ENCODE measurements around the gene TXLNB.
"Not testable (repeated sequence)": the region's sequence is repeated elsewhere in the genome, so short reads cannot be mapped to it uniquely, and the experiment has no call there.

Gene TXLNB

DNA sequence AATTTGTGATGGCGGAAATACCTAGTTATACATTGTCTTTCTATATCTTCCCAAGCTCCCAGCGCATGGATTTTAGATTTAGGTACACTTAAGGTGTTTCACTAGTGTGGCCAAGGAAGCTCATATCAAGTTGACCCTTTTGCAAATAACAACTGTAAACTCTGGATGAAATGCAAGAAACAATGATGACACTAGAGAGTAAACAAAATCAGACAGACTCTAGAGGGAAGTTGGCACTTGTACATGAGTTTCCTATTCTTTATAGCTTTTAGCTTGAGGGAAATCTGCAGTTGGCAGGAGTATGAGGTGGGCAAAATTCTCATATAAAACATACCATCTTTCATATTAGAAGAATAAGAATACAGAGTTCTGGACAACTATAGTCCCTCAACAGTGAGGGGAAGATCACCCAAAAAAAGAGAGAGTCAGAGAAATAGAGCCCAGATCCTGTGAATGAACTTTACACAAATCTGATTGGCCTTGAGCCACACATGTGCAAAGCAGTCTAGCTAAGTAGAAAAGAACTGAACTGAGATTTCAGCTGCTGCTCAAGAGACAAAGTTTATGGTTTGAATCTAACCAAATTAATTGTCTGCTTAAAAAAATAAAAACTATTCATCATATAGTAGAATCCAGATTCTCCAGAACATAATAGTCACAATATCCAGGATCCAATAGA, 26.1 kb downstream of the TXLNB start:
- no peak for DNase-seq

DNA sequence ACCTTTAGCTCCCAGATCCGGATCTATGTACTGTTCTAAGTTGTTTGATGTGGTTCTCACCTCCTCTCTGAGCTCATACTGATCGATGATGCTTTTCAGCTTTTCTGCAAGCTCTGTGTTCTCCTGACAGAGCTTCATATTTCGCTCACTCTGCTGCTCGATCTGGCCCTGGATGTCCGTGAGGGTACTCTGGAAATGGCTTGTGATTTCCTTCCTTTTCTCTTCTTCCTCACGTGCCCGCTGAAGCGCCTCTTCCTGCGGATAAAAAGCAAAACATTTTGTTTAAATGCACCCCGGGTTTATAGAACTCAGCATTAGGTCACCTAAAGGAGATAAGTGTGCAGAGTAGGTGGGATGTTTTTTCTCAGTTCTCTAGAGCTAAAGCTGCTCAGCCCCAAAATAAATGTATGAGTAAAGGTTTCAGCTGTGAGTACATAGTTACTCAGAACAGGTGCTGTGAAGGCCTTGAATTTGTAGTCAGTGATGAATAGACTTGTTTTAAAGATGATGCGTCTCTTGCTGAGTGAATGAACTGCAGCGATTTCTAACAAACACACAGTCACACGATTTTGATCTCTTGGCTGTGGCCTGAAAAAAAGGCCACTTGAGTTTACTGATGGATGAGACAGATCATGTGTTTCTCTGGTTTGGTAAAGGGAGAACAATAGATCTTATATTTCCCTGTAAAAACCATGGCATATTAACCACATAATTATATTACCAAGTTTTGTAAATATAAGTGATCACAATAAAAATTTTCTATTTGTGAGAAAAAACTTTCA, 29.1 kb downstream of the TXLNB start:
- DNase-seq = no peak

DNA sequence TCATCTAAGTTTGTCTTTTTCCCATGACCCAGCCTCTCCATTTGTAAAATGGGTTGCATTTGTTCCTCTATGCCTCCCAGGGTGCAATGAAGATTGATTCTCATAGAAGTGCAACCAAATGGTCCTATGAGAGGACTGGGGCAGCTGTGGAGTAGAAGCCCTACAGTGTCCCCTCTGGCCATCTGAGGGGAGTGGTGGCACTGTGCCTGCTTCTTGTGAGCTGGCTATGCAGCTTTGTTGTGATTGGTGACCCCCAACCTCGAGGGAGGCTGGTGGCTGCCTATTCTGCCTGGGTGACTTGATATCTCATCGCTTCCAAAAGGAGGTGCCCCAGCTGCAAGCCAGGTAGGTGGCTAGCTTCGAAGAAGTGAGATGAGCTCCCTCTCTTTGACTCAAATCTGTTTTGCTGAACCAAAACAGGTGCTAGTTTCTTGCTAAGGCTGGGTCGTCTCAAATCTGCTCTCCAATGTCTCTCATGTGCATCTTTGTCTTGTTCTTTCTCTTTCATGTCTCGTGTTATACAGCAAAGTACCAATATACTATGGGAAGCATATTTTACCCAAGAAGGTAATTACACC, 33.9 kb downstream of the TXLNB start:
- no peak for DNase-seq

DNA sequence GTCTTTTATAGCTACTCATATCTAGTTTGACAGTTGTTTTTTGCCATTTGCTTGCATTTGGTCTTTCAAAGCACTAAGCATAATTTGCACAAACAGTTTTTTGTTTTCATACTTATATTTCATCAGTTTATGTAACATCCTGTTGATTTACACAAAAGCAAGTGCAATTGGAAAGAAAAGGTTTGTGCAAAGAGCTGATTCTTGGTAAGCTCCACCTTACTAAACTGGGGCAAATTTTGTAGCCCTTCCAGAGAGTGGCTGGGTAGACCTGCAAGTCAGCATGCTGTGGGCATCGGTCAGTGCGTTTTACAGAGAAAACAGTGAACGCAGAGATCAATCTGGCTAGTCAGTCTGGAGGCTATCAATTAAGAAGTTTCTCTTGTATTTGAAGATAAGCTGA, 34.5 kb downstream of the TXLNB start:
- DNase-seq = no peak

DNA sequence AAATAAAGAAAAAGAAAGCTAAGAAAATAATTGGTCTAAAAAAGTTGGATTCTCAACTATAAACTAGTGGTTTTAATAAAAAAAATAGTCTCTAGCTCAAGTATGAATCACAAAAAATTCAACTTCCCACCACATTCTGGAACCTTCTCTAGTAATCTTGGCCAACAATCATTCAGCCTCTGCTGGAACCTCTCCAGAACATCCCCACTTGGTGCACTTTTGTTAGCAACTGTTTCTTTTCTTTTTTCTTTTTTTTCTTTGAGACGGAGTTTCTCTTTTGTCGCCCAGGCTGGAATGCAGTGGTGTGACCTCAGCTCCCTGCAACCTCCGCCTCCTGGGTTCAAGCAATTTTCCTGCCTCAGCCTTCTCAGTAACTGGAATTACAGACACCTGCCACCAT, 35.7 kb downstream of the TXLNB start:
- DNase-seq = no peak

DNA sequence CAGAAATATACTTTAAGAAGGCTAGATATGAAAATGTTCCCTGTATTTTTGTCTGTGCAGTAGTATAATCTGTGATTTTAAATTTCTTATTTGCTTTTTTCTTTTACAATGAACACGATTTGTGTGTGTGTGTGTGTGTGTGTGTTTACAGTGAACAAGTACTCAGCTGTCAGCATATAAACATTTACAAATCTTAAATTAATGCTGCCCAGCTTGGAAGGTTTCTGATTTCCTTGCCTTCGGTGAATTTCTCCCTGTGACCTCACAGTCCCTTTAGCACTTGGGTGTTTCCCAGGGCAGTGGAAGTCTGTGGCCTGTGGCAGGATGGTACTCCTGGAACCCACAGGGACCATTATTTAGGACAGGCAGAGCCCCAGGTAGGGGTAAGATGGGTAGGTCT, 37.6 kb downstream of the TXLNB start:
- DNase-seq = no peak

DNA sequence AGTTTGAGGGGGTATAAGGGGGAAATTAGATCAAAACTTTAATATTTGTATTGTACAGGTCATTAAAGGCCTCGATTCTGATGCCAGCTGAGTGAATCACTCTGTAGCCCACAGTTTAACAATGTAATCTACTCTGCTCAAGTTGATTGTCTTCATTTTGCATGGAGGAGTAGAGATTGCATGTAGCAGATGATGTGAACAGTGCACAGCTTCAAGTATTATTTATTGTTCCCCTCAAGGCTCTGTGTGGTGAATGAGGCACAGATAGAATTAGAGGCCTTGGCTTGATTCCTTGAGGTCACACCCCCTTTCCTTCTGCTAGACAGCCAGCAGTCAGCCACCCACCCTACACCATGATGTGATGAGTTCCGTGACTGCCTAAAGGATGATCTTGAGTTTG, 38.1 kb downstream of the TXLNB start:
- DNase-seq = no peak

DNA sequence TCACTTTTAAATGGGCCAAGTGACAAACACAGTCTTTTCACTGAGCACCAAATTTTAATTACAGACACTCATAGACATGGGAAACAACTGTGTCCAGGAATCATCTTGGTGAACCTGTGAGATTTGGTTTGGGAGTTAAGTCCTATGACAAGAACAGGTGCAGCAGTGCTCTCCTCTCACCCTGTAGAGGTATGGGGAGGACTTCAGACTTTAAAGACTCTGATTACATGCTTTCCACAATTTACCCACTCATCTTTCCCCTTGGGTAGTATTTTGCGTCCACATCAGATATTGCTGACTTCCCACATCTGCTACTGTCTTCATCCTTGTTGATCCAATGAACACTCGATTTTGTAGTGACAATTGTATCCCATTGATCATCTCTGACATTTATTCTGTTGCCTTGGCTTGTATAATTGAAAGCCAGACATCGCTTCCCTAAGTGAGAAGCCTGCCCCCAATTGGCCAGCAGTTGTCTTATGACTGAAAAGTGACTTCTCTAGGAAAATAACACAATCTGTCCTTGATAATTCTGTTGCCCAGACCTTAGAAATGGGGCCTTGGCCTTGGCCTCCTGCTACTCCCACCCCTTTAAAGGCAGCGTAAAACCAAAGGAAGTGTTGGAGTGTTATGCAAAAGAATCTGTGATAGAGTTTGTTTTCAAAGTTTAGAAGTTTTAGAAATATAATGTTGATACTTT, 40.0 kb downstream of the TXLNB start:
- DNase-seq = no peak

DNA sequence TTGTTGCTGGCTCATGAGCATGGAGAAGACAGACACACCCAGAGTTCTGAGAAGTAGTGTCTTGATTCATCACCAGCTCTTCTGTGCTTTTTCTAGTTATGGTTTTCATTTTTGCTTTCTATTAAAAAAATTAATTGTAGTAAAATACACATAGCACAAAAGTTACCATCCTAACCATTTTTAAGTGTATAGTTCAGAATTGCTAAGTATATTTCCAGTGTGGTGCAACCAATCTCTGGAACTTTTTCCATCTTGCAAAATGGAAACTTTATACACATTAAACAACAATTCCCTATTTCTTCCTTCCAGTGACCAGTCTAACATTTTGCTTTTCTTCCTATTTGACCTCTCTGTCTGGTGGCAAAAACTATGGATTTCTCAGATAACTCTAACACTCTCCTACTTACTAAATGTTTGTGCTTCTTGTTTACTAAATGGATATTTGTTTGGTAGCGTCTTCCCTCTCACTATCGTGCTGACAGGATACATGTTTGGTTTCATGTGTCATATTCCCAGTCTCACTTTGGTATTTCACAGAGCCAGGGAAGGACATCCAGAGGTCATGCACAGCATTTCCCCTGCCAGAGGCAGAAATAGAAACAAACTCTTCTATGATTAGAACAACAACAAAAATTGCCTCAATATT, 40.6 kb downstream of the TXLNB start:
- DNase-seq = no peak

DNA sequence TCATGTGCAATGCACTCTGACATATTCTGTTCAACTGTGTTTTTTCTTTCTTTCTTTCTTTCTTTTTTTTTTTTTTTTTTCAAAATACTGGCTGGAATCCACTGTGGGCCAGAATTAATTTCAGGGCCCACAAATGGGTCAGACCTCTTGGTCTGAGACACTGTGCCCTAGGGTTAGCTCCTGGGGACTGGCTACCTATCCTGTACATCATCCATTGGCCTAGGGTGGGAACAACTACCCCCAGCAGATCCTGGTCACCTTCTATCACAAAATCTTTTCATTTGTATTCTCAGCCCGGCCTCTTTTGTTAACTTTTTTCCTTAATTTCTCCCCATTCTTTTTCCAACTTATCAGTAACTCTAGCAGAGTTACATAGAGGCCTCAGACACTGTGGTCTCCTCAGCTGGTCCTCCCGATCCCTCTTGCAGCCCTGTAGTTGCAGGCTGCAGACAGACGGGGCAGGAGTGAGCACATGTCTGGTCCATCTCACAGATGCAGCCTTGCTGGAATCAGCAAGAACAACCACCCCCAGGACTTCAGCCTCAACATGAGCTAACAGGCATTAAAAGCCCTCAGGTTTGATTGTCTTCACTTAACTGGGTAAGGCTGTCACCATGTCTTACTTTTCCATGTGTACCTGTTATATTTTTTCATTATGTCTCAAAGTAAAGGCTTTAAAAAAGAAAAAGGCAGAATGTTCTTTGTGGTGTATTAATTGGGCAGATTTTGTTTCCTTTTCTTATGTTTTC, 41.3 kb downstream of the TXLNB start:
- DNase-seq = peak; percentile 62 to 65

DNA sequence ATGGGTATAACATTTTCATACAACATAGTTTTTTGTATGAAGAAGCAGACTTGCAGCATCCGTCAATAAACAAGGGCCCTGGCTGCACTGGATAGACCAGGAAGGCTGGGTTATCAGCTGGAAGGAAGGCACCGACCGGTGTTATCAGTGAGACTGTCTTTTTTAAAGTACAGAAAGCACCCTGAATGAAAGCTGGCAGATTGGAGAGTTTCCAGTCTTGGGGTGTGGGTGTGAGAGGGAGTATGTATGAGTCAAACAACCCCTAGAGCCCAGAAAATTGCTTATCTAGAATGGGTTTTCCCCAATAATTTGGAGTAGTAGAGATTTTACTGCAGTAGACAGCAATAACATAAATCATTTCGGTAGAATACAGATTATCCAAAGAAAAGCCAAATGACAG, 42.4 kb downstream of the TXLNB start:
- DNase-seq = no peak

DNA sequence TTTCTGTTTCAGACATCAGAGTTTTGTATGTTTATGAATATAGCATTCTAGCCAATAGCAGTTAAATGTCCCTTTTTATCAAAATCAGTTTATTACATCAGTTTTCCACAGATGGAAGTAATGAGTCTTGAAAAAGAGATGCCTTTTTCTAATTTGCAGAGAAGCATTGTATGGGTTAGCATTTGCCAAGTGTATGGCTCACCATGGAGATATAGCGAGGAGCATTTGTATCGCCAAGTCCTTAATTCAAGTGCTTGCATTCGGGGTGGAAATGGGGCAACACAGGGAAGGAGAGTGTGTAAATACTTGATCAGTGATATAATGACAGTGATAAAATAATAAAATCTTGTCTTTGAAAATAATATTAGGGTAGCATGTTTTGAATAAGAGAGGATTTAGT, 42.9 kb downstream of the TXLNB start:
- DNase-seq = no peak

DNA sequence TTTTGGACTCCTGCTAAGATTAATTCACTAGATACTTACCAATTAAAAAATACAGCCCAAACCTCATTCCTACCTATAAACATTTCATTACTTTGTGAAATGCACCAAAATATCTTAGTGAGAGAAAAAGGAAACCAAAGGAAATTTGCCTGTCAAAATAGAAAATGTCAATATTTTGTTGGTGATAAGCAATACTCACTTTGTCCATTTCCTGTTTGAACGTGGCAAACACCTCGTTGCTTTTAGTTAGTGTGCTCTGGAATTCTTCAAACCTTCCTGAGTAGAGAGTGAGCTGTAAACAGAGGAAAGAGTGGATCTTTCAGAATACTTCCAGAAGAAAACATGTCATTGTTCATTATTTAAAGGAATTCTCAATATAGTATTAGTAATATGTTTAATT, 44.2 kb downstream of the TXLNB start:
- no peak for DNase-seq

DNA sequence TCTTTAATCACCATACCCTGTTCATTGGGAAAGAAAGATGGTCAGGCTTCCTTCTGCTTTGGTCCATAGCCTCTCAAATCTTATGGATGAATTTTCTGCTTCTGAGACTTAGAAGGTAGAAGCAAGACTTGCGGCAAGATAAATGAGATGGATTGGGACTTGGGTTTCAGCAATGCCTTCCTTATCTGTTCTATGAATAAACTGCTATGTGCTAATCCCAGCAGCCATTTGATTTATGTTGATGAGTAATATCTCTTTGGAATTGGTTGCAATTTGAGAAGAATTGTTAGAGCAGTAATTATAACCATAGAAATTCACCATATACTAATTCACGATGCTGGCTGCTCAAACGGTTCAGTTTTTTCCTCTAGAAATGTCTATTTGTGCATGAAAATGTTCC, 48.3 kb downstream of the TXLNB start:
- DNase-seq = no peak

DNA sequence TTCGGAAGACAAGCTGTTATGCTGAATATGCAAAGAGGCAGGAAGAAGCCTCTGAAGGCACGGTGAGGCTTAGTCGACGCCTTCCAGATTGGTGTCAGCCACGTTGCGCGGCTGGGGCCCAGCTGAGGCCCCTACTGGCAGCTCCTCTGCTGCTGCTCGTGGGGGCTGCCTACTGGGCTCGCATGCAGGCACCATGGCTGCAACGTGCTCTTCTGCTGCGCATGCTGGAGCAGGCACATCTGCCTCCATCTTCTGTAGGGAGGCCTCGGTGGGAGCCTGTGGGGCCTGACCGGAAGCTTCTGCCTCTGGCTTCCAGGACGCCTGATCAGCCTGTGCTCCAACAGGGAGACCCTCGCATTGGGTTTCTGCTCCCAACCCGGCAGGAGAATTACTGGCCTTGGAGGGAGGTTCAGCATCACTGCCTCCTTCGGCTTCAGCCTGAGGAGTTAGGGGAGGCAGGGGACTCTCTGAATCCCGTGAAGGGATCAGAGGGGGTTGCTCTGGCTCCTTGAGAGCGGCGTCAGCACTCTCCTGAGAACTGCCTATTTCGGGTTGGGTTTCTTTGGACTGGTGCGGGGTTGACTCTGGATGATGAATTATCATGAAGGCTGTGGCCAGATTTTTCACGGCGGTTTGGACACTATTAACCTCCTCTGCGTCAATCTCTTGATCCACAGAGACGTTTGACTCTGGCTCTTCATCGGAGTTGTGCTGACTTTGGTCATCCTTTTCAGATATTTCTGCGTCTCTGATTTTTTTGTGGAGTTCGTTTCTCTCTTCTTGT, 49.1 kb downstream of the TXLNB start:
- no peak for DNase-seq

DNA sequence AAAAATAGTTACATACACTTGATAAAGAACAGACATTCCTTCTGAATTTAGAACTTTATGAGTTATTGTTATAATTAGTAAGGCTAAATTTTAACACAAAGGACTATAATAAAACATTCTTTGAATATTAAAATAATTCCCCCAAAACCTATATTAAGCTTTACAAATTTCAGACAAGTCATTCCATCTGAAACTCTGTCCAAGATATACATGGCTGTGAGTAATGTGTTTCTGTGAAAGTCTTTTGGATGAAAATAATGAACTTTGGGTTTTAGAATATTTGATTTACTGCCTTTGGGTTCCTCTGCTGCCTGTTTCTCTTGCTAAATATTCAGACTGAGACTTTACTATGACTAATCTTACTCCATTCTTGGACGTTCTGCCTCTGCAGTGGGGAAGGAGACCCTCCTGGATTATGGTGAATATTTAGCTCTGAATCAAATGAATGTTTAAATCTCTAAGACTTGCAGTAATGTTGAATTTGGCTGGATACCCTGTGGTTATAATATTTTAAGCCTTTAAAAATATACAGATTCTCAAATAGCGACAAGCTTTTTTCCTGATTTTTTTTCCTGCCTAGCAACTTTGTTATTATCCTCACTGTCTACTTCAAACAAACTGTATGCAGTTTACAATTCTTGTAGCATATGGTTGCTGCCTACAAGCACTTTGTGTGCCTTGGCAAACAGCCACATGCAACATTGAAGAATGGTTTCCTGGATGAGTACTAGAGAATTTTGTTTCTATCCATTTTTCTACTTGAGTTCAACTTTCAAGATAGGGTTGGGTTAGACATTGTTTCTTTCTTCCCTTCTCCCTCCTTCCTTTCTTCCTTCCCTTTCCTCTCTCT, 51.4 kb downstream of the TXLNB start:
- no peak for DNase-seq

DNA sequence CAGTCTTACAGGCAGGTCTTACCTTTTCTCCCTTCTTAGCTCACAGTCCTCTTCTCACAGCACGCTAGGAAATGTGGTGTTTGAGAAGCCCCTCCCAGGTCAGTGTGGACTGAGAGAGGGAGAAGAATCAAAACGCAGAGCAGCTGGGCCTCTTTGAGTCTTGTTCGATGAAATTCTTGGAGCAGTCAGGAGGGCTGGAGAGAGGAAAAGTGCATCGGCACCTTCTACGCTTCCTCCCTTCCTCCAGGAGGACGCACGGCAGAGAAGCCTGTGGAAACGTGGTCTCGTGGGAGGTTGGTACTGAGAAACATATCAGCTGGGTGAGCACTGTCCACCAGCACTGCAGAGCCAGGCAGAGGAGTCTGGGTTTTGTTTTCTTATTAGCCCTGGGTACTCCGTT, 52.7 kb downstream of the TXLNB start:
- no peak for DNase-seq

DNA sequence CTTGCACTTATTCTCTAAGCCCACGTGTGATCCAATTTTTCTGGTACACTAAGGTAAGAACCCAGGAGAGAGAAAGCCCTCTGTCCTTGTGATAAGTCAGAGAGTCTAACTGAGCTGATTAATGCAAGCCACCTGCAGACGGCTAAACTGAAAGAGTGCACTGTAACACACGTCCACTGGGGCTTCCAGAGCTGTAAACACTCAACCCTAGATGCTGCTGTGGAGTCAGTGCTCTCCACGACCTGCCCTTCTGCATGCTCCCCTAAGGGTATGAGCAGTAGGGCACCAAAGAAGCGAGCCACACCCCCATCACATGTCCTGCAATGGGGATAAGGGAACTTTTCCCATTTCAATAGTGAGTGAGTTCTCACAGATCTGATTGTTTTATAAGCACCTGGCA, 55.7 kb downstream of the TXLNB start:
- DNase-seq = no peak

DNA sequence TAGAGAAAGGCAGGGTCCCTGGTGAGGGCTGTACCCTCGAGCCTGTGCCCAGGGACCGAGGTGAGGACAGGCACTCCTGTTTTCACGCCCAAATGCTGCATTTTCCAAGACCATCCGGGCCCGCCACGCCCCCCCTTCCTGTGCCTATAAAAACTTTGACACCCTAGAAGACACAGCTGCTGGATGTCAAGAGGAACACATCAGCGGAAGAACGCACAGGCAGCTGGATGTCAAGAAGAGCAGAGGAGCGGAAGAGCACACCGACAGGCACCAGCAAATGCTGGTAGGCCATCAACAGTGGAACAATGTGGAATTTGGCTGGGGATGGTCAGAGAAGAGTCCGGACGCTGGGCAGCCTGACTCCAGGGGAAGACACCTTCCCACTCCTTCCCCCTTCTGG, 56.1 kb downstream of the TXLNB start:
- no peak for DNase-seq

DNA sequence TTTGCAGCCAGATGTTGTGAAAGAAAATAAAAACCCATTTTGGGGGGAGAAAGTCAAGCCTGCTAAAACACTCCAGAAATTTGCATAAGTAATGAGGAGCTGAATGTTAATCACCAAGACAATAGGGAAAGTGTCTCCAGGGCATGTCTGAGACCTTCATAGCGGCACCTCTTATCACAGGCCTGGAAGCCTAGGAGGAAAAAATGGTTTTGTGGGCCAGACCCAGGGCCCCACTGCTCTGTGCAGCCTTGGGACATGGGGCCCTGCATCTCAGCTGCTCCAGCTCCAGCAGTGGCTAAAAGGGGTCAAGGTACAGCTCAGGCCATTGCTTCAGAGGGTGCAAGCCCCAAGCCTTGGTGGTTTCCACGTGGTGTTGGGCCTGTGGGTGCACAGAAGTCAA, 57.6 kb downstream of the TXLNB start:
- not testable (repeated sequence) for DNase-seq

Data from inflammatory macrophage (primary cell).